Amniotic stem cell (primary cell): ENCODE measurements around the gene PLXDC2.

ENCODE experiments used
- DNase-seq: peaks from one replicate; lab custom pipeline; 2025; lab: John Stamatoyannopoulos, UW

PLXDC2 gene

DNA sequence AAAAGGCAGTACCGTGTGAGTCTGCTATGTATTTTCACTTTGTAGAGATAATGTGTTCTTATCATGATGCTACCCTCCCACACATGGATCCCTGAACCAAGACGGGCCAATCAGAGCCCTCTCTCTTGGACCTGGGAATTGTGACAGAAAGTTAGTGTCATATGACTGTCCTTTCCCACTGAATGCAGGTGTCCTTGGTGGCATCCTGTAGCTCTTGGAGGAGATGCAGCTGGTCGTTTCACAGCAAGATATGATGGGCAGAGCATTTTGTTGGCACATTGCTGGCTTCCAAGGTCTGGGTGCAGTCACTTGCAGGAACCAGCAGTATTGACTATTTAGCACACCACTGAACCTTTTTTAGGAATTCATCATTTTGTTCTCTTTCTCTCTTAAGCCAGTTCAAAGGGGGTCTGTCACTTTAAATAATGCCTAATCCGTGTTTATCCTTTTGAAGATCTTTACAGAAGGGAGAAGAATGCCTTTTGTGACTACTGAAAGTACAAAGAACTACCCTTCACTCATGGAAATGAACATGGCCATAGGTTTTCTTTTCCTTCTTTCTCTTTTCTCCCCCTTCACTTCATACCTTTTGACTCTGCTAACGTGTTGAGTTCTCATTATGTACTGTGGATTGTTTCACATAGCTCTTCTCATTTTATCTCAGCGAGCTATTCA lies 125.1 kb downstream of the PLXDC2 start:
- DNase-seq, result no peak

DNA sequence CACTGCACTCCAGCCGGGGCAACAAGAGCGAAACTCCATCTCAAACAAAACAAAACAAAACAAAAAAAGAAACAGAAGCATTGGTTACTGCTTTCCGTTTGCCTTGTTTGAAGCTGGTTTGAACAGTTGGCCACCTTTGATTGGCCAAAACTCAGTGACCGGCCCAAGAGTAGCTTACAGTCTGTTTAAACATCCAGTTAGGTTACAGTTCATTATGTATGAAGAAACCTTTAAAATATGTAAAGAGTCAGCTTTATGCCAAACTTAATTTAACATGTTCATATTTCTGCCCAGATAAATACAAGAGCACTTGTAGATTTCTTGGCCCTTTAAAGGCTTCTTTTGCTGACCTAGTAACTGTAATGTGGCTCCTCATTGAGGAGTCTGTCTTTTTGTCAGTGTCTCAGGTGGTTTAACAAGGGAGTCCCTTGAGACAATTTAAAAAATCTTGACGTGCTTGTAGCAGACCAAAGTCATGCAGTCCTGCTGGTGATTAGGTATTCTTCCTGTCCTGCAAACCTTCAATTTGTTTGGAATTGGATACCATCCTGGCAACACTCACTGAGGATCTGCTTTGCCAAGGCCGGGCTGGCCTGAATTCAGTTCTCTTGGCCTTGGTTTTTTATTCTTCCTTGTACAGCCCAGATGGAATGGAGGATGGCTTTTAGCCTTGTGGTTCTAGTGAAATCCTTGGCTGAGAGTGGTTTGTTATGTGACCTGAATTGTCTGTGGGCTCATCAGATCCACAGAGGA lies 128.9 kb downstream of the PLXDC2 start:
- no peak for DNase-seq

DNA sequence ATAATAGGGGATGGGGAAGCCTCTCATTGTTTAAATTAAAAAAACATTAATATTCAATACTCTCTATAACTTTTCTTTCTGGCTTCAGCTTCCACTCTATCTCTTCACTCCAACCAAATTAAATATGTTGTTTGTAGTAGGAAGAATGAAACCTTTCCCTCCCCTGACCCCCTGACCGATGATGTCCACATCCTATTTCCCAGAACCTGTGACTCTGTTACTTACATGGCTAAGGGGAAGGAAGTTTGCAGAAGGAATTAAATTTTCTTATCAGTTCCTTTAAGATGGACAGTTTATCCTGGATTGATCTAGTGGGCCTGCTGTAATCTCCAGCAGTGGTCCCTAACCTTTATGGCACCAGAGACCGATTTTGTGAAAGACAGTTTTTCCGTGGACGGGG lies 130.0 kb downstream of the PLXDC2 start:
- no peak for DNase-seq

GRCh38 chr10:19946791-19947190 lies 130.6 kb downstream of the PLXDC2 start:
- DNase-seq, result no peak

GRCh38 chr10:19947215-19947614 lies 131.0 kb downstream of the PLXDC2 start:
- DNase-seq, result no peak

DNA sequence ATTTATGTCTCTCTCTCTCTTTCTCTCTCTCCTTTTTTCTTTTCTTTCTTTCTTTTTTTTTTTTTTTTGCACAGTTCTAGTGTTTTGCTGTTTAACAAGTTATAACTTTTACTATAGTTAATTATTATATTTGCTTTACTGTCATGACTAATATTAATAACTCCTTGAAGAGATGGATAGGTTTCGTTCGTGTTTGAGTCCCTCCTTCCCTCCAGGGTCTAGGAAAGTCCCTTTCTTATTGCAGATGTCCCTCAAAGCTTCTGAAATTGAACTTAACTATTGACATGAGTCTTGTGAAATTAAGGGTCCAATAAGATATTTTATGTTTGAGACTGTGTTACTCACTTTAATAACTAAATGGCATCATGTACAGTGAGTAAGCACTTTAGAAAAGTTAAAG lies 131.4 kb downstream of the PLXDC2 start:
- DNase-seq, result no peak

GRCh38 chr10:19952224-19953010 lies 136.2 kb downstream of the PLXDC2 start:
- DNase-seq, result no peak

DNA sequence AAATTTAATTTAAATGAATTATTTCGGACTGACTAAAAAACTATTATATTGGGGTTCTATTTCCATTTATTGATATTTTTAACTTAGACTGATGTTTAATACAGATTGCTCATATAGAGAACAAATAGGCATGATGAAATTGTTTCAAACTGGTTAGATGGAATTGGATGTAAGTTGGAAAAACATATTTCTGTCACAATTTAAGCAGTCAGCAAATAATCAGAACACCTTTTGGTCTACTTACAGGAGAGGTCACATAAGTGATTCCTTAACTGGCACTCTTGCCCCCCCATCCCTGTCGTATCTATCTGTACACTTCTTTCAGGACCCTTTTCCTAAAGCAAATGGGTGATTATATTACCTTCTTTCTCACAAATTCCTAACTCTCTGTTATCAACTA lies 138.4 kb downstream of the PLXDC2 start:
- no peak for DNase-seq

- DNase-seq, result no peak
Observed at GRCh38 chr10:19956516-19957032, 140.3 kb downstream of the PLXDC2 start.

GRCh38 chr10:19958787-19959186 lies 142.6 kb downstream of the PLXDC2 start:
- no peak for DNase-seq

- DNase-seq, result no peak
Observed at GRCh38 chr10:19961076-19962053, 145.1 kb downstream of the PLXDC2 start.

DNA sequence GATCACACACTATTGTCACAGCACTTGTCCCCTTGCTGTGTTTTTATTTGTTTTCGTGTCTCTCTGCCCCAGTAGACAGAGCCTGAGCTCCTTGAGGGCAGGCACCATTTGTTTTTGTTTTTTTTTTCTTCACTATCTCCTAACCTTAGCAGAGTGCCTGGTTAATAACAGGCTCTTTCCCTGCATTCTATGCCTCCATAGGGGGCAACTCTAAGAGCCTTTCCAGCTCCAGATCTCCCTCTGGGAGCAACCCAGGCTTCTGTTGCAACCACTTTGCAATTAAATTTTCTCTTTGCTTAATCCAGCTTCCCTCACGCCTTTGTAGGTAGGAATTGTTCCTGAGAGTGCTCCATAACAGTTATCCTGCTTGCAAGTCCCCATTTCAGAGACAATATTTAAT lies 148.4 kb downstream of the PLXDC2 start:
- DNase-seq, result no peak

DNA sequence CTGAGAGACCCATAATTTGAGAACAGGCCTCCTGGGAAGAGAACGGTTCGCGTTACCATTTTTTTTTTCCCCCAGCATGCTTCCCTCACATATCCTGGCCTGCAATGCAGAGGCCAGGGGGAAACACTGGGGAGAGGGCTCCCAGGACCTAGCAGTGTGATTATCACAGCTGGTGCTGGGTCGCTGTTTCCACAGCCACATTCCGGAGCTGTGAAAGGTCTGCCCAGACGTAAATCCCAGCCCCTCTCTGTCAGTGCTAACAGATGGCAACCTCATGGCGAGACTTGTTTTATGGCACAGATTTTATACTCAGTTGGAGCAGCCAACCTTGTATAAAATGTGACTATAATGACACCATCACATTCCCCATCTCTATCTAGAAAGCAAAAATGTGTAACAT lies 150.5 kb downstream of the PLXDC2 start:
- no peak for DNase-seq

DNA sequence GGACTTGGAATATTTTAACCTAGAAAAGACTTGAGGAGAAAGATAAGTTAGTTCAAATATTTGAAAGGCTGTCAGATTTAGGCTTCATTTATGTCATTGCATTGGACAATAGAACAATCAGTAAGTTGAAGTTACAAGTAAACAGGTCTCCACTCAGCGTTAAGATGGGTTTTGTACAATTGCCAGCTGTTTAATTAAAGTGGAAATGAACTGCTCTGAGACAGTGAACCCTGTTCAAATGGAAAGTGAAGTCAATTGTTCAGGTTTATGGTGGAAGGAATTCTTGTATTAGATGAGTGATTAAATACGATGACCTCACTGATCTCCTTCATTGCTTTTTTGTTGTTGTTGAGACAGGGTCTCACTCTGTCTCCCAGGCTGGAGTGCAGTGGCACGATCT lies 151.7 kb downstream of the PLXDC2 start:
- DNase-seq, result no peak

- no peak for DNase-seq
Observed at GRCh38 chr10:19968745-19969144, 152.5 kb downstream of the PLXDC2 start.

DNA sequence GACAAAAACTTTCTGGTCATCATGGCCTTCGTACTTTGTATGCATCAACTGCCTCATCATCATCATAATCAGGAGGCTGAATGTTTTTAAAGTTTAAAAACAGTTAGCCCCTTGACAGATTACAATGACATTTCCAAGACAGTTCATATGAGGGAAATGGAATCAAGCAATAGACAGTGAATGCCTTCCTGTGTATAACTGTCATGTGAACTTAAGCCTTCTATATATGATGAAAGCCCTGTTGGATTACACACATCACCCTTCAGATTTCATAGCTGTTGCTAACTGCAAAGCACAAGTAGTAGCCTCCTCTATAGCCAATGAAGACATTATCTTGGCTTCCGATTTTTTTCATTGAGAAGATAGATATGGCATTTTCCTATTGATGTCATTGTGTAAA lies 154.0 kb downstream of the PLXDC2 start:
- DNase-seq, result no peak

DNA sequence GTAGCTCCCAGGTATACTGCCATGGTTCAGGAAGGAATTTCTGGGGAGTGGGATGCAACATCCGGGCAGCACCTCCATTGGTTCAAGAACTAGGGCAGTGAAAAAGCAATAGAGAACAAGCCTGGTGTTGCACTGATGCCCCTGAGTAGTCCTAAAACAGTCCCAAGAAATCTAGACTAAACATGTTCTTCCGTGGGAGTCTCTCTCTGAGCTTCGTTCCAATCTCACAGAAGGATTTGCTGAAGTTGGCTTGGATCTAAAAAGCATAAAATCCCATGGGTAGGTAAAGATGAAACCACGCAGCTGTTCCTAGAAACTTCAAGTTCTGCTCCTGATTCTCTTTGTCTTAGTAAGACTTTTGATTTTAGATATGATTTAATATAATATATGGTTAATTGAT lies 154.5 kb downstream of the PLXDC2 start:
- no peak for DNase-seq

GRCh38 chr10:19971343-19972052 lies 155.3 kb downstream of the PLXDC2 start:
- DNase-seq, result no peak

GRCh38 chr10:19974138-19974537 lies 157.9 kb downstream of the PLXDC2 start:
- DNase-seq, result no peak

DNA sequence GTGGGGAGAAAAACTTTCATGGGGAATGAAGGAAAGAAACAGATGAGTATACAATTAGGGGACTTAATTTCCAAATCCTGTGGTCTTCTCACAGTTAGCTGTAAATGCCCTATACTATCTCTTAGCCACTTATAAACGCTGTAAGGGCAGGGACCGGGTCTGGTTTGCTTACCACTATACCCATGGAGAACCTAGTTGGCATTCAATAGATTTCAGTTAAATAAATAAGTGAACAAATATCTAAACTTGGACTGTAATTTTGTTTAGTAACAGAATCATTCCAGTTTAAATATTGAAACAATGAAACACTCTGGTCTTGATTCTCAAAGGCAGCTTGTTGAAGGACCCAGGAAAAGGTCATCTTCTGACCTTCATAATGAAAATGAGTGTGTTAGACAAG lies 158.3 kb downstream of the PLXDC2 start:
- no peak for DNase-seq

DNA sequence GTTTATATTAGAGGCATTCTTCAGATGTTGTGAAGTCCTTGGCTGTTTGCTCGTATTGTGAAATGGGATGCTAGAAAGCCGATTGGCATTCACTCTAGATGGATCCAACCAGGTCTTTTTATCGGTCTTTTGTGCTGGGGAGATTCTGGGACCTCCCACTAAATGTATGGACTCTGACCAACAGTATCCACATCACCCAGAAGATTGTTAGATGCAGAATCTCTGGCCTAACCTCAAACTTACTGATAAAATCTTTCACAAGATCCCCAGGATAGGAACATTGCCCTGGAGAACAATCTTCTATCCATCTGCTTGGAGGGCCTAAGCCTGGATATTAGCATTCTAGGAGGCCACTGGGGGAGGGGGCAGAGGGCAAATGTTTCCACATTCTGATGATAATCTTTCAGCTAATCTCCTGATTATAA lies 160.9 kb downstream of the PLXDC2 start:
- no peak for DNase-seq
